Measurements from ENCODE around the gene GGCX. TPM values are rescaled to one million over a fixed set of nuclear protein-coding genes. Genes with fewer than 3 reads are reported as not detected.

Gene GGCX
- total and polyA plus RNA-seq, 2 of the 13 experiments (the other 11 are each of a cell fraction or from before 2014, with no cell fraction given): 72.5 to 103 TPM

DNA sequence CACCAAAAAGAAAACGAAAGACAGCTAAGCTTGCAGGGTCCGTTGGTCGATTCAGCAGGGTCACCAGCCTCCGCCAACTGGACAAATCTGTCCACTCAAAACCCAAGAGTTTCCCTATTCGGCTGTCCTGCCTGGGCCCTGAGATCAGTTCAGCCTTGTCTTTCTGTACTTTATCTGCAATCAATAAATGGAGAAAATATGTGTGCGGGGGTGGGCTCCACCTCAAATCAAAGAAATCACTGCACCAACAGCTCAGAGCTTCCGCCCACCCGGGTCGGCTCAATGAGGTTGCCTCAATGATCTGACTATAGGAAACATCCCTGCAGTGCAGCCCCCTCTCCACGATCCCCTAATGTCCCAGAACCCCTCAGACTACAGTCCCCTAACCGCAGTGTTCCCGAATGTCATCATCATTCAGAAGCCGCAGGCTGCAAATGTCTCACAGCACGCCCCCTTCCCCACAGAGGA, 447 bp downstream of the GGCX start (continued):
- TF ChIP-seq HNF1A (IDR thresholded peaks at IDR 0.05; ENCODE audit: low read depth): no peak
- TF ChIP-seq HNF1A (CRISPR knock-in tag; IDR thresholded peaks at IDR 0.05; ENCODE audit: borderline replicate concordance): no peak
- no peak for TF ChIP-seq ZNF619 (CRISPR knock-in tag; IDR thresholded peaks at IDR 0.05)
- no peak for TF ChIP-seq NR2C2 (CRISPR knock-in tag; IDR thresholded peaks at IDR 0.05; ENCODE audit: borderline replicate concordance)
- TF ChIP-seq, protein P1, sequence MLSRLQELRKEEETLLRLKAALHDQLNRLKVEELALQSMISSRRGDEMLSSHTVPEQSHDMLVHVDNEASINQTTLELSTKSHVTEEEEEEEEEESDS (CRISPR knock-in tag; IDR thresholded peaks at IDR 0.05; ENCODE audit: borderline replicate concordance): no peak
- no peak for TF ChIP-seq SP4 (CRISPR knock-in tag; IDR thresholded peaks at IDR 0.05)
- TF ChIP-seq, protein P2, sequence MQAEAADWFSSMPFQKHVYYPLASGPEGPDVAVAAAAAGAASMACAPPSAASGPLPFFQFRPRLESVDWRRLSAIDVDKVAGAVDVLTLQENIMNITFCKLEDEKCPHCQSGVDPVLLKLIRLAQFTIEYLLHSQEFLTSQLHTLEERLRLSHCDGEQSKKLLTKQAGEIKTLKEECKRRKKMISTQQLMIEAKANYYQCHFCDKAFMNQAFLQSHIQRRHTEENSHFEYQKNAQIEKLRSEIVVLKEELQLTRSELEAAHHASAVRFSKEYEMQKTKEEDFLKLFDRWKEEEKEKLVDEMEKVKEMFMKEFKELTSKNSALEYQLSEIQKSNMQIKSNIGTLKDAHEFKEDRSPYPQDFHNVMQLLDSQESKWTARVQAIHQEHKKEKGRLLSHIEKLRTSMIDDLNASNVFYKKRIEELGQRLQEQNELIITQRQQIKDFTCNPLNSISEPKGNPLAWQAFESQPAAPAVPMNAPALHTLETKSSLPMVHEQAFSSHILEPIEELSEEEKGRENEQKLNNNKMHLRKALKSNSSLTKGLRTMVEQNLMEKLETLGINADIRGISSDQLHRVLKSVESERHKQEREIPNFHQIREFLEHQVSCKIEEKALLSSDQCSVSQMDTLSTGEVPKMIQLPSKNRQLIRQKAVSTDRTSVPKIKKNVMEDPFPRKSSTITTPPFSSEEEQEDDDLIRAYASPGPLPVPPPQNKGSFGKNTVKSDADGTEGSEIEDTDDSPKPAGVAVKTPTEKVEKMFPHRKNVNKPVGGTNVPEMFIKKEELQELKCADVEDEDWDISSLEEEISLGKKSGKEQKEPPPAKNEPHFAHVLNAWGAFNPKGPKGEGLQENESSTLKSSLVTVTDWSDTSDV (CRISPR knock-in tag; IDR thresholded peaks at IDR 0.05): no peak
- TF ChIP-seq SKI (IDR thresholded peaks at IDR 0.05; ENCODE audit: partially characterized antibody): no peak
- TF ChIP-seq AHR (CRISPR knock-in tag; IDR thresholded peaks at IDR 0.05): 0 out of 2 replicates have a peak, but pooled peaks have one; percentile 56
- TF ChIP-seq, protein P3, sequence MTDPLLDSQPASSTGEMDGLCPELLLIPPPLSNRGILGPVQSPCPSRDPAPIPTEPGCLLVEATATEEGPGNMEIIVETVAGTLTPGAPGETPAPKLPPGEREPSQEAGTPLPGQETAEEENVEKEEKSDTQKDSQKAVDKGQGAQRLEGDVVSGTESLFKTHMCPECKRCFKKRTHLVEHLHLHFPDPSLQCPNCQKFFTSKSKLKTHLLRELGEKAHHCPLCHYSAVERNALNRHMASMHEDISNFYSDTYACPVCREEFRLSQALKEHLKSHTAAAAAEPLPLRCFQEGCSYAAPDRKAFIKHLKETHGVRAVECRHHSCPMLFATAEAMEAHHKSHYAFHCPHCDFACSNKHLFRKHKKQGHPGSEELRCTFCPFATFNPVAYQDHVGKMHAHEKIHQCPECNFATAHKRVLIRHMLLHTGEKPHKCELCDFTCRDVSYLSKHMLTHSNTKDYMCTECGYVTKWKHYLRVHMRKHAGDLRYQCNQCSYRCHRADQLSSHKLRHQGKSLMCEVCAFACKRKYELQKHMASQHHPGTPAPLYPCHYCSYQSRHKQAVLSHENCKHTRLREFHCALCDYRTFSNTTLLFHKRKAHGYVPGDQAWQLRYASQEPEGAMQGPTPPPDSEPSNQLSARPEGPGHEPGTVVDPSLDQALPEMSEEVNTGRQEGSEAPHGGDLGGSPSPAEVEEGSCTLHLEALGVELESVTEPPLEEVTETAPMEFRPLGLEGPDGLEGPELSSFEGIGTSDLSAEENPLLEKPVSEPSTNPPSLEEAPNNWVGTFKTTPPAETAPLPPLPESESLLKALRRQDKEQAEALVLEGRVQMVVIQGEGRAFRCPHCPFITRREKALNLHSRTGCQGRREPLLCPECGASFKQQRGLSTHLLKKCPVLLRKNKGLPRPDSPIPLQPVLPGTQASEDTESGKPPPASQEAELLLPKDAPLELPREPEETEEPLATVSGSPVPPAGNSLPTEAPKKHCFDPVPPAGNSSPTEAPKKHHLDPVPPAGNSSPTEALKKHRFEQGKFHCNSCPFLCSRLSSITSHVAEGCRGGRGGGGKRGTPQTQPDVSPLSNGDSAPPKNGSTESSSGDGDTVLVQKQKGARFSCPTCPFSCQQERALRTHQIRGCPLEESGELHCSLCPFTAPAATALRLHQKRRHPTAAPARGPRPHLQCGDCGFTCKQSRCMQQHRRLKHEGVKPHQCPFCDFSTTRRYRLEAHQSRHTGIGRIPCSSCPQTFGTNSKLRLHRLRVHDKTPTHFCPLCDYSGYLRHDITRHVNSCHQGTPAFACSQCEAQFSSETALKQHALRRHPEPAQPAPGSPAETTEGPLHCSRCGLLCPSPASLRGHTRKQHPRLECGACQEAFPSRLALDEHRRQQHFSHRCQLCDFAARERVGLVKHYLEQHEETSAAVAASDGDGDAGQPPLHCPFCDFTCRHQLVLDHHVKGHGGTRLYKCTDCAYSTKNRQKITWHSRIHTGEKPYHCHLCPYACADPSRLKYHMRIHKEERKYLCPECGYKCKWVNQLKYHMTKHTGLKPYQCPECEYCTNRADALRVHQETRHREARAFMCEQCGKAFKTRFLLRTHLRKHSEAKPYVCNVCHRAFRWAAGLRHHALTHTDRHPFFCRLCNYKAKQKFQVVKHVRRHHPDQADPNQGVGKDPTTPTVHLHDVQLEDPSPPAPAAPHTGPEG (CRISPR knock-in tag; IDR thresholded peaks at IDR 0.05): no peak
- no peak for TF ChIP-seq ZNF747 (CRISPR knock-in tag; IDR thresholded peaks at IDR 0.05; ENCODE audit: borderline replicate concordance)
- TF ChIP-seq HMGXB4 (CRISPR knock-in tag; IDR thresholded peaks at IDR 0.05; ENCODE audit: borderline replicate concordance in 1 of 2, low read depth in 1 of 2): no peak
- TF ChIP-seq RFX5 (IDR thresholded peaks at IDR 0.05; ENCODE audit: low read depth, low read length): no peak

Measured in HepG2 (cell line).